PC-9 (cell line): ENCODE results near the gene TNFRSF1A.

Source experiments
- CTCF ChIP-seq: fragments of 200-600 bp; sonication (generic); conservative IDR thresholded peaks from 2 replicates; pipeline ENCODE4 v1.6.1; 2017; ENCODE audit warnings: mixed run types, antibody characterized with exemption, mild to moderate bottlenecking, moderate library complexity
- EZH2 ChIP-seq: fragments of 200-600 bp; sonication (generic); IDR thresholded peaks from 2 replicates; pipeline ENCODE4 v1.8.0; 2017; ENCODE audit warnings: antibody characterized with exemption, low read depth

- TF ChIP-seq CTCF (no peak; the same call in 1 of the 2 replicates), EZH2 (no peak)
Observed at GRCh38 chr12:6363330-6364043, 21.6 kb upstream of the TNFRSF1A start.
